ENCODE measurements around the gene SENP3. TPM values are rescaled to one million over a fixed set of nuclear protein-coding genes. Genes with fewer than 3 reads are reported as not detected.

The SENP3 gene
- total and polyA plus RNA-seq, 2 of the 13 experiments (the other 11 are each of a cell fraction or from before 2014, with no cell fraction given), result 55.8 to 75.4 TPM

Small RNAs within 50 kb of the gene (small RNA-seq; reads per million reads assigned to genes)
- gene CD68 (ENCODE audit: insufficient read depth in 2 of 3, insufficient read length in 3 of 3, low read depth in 2 of 3, low replicate concordance in 1 of 3) (0 reads per million in 3 experiments), gene RF00019 (ENCODE audit: insufficient read depth in 2 of 3, insufficient read length in 3 of 3, low read depth in 2 of 3, low replicate concordance in 1 of 3) (0 reads per million in 3 experiments), gene SNORA48 (ENCODE audit: insufficient read depth in 2 of 3, insufficient read length in 3 of 3, low read depth in 2 of 3, low replicate concordance in 1 of 3) (0 reads per million in 3 experiments), gene SNORD10 (ENCODE audit: insufficient read depth in 2 of 3, insufficient read length in 3 of 3, low read depth in 2 of 3, low replicate concordance in 1 of 3) (0 reads per million in 3 experiments)

Other genes starting within 250 kb of the SENP3 start
Only the 30 nearest of the 31 such genes appear.
- gene NEURL4, start 232.6 kb upstream of the SENP3 start, total RNA-seq (2016; rRNA removed; fragmentation: Illumina TruSeq; extraction: Trizol), result 6.7 and 15.7 TPM in 2 replicates
- gene NEURL4, start 232.6 kb upstream of the SENP3 start, polyA plus RNA-seq (2011; rRNA removed), result 14.8 and 15.3 TPM in 2 replicates
- gene ACAP1, start 225.4 kb upstream of the SENP3 start, total RNA-seq (2016; rRNA removed; fragmentation: Illumina TruSeq; extraction: Trizol), result 1.3 TPM in 1 of 2 replicates, not detected in the other
- 2.5 and 3.1 TPM in 2 replicates for gene ACAP1, start 225.4 kb upstream of the SENP3 start, polyA plus RNA-seq (2011; rRNA removed)
- gene KCTD11, start 209.8 kb upstream of the SENP3 start, total RNA-seq (2016; rRNA removed; fragmentation: Illumina TruSeq; extraction: Trizol), result 1.3 and 1.6 TPM in 2 replicates
- 2.6 and 3.1 TPM in 2 replicates for gene KCTD11, start 209.8 kb upstream of the SENP3 start, polyA plus RNA-seq (2011; rRNA removed)
- not detected in 2 replicates for gene TMEM95, start 206.8 kb upstream of the SENP3 start, total RNA-seq (2016; rRNA removed; fragmentation: Illumina TruSeq; extraction: Trizol)
- gene TMEM95, start 206.8 kb upstream of the SENP3 start, polyA plus RNA-seq (2011; rRNA removed), result not detected in 2 replicates
- gene TNK1, start 180.8 kb upstream of the SENP3 start, total RNA-seq (2016; rRNA removed; fragmentation: Illumina TruSeq; extraction: Trizol), result 1.7 and 2.0 TPM in 2 replicates
- 3.5 and 3.7 TPM in 2 replicates for gene TNK1, start 180.8 kb upstream of the SENP3 start, polyA plus RNA-seq (2011; rRNA removed)
- gene PLSCR3, start 167.4 kb upstream of the SENP3 start, total RNA-seq (2016; rRNA removed; fragmentation: Illumina TruSeq; extraction: Trizol), result 5.6 and 6.0 TPM in 2 replicates
- gene PLSCR3, start 167.4 kb upstream of the SENP3 start, polyA plus RNA-seq (2011; rRNA removed), result 6.1 and 6.2 TPM in 2 replicates
- 231 and 246 TPM in 2 replicates for gene TMEM256, start 157.8 kb upstream of the SENP3 start, total RNA-seq (2016; rRNA removed; fragmentation: Illumina TruSeq; extraction: Trizol)
- 240 and 252 TPM in 2 replicates for gene TMEM256, start 157.8 kb upstream of the SENP3 start, polyA plus RNA-seq (2011; rRNA removed)
- gene NLGN2, start 154.1 kb upstream of the SENP3 start, total RNA-seq (2016; rRNA removed; fragmentation: Illumina TruSeq; extraction: Trizol), result 1.4 and 1.9 TPM in 2 replicates
- gene NLGN2, start 154.1 kb upstream of the SENP3 start, polyA plus RNA-seq (2011; rRNA removed), result 11.0 and 15.1 TPM in 2 replicates
- not detected in 2 replicates for gene SPEM1, start 141.6 kb upstream of the SENP3 start, total RNA-seq (2016; rRNA removed; fragmentation: Illumina TruSeq; extraction: Trizol)
- not detected in 2 replicates for gene SPEM1, start 141.6 kb upstream of the SENP3 start, polyA plus RNA-seq (2011; rRNA removed)
- not detected in 2 replicates for gene SPEM2, start 136.3 kb upstream of the SENP3 start, total RNA-seq (2016; rRNA removed; fragmentation: Illumina TruSeq; extraction: Trizol)
- not detected in 2 replicates for gene SPEM2, start 136.3 kb upstream of the SENP3 start, polyA plus RNA-seq (2011; rRNA removed)
- gene SPEM3, start 133.1 kb upstream of the SENP3 start, total RNA-seq (2016; rRNA removed; fragmentation: Illumina TruSeq; extraction: Trizol), result not detected in 2 replicates
- not detected in 2 replicates for gene SPEM3, start 133.1 kb upstream of the SENP3 start, polyA plus RNA-seq (2011; rRNA removed)
- gene TMEM102, start 126.5 kb upstream of the SENP3 start, total RNA-seq (2016; rRNA removed; fragmentation: Illumina TruSeq; extraction: Trizol), result 2.0 and 3.1 TPM in 2 replicates
- 1.6 and 2.8 TPM in 2 replicates for gene TMEM102, start 126.5 kb upstream of the SENP3 start, polyA plus RNA-seq (2011; rRNA removed)
- 0.20 and 0.55 TPM in 2 replicates for gene FGF11, start 122.4 kb upstream of the SENP3 start, total RNA-seq (2016; rRNA removed; fragmentation: Illumina TruSeq; extraction: Trizol)
- 7.0 and 7.6 TPM in 2 replicates for gene FGF11, start 122.4 kb upstream of the SENP3 start, polyA plus RNA-seq (2011; rRNA removed)
- gene CHRNB1, start 116.9 kb upstream of the SENP3 start, total RNA-seq (2016; rRNA removed; fragmentation: Illumina TruSeq; extraction: Trizol), result 3.6 and 5.4 TPM in 2 replicates
- gene CHRNB1, start 116.9 kb upstream of the SENP3 start, polyA plus RNA-seq (2011; rRNA removed), result 33.7 and 39.6 TPM in 2 replicates
- gene ZBTB4, start 82.3 kb upstream of the SENP3 start, total RNA-seq (2016; rRNA removed; fragmentation: Illumina TruSeq; extraction: Trizol), result 3.3 and 4.3 TPM in 2 replicates
- 7.4 and 7.9 TPM in 2 replicates for gene ZBTB4, start 82.3 kb upstream of the SENP3 start, polyA plus RNA-seq (2011; rRNA removed)
- gene SLC35G6, start 80.5 kb upstream of the SENP3 start, total RNA-seq (2016; rRNA removed; fragmentation: Illumina TruSeq; extraction: Trizol), result 0.07 TPM in 1 of 2 replicates, not detected in the other
- 0.04 TPM in 1 of 2 replicates, not detected in the other for gene SLC35G6, start 80.5 kb upstream of the SENP3 start, polyA plus RNA-seq (2011; rRNA removed)
- gene POLR2A, start 77.6 kb upstream of the SENP3 start, total RNA-seq (2016; rRNA removed; fragmentation: Illumina TruSeq; extraction: Trizol), result 17.8 and 63.2 TPM in 2 replicates
- 17.2 and 18.3 TPM in 2 replicates for gene POLR2A, start 77.6 kb upstream of the SENP3 start, polyA plus RNA-seq (2011; rRNA removed)
- 0.73 and 0.93 TPM in 2 replicates for gene TNFSF12, start 12.9 kb upstream of the SENP3 start, total RNA-seq (2016; rRNA removed; fragmentation: Illumina TruSeq; extraction: Trizol)
- 6.3 and 7.2 TPM in 2 replicates for gene TNFSF12, start 12.9 kb upstream of the SENP3 start, polyA plus RNA-seq (2011; rRNA removed)
- gene TNFSF13, start 3.2 kb upstream of the SENP3 start, total RNA-seq (2016; rRNA removed; fragmentation: Illumina TruSeq; extraction: Trizol), result 1.7 and 2.5 TPM in 2 replicates
- gene TNFSF13, start 3.2 kb upstream of the SENP3 start, polyA plus RNA-seq (2011; rRNA removed), result 3.3 TPM in 2 replicates
- gene CD68, start 17.7 kb downstream of the SENP3 start, total RNA-seq (2016; rRNA removed; fragmentation: Illumina TruSeq; extraction: Trizol), result 4.1 and 10.3 TPM in 2 replicates
- 104 and 124 TPM in 2 replicates for gene CD68, start 17.7 kb downstream of the SENP3 start, polyA plus RNA-seq (2011; rRNA removed)
- gene MPDU1, start 21.9 kb downstream of the SENP3 start, total RNA-seq (2016; rRNA removed; fragmentation: Illumina TruSeq; extraction: Trizol), result 59.5 and 112 TPM in 2 replicates
- 127 and 167 TPM in 2 replicates for gene MPDU1, start 21.9 kb downstream of the SENP3 start, polyA plus RNA-seq (2011; rRNA removed)
- 0.18 TPM in 1 of 2 replicates, not detected in the other for gene SOX15, start 28.2 kb downstream of the SENP3 start, total RNA-seq (2016; rRNA removed; fragmentation: Illumina TruSeq; extraction: Trizol)
- gene SOX15, start 28.2 kb downstream of the SENP3 start, polyA plus RNA-seq (2011; rRNA removed), result 0.07 and 0.17 TPM in 2 replicates
- gene FXR2, start 53.0 kb downstream of the SENP3 start, total RNA-seq (2016; rRNA removed; fragmentation: Illumina TruSeq; extraction: Trizol), result 13.4 and 24.4 TPM in 2 replicates
- 20.9 and 26.8 TPM in 2 replicates for gene FXR2, start 53.0 kb downstream of the SENP3 start, polyA plus RNA-seq (2011; rRNA removed)
- gene SAT2, start 65.9 kb downstream of the SENP3 start, total RNA-seq (2016; rRNA removed; fragmentation: Illumina TruSeq; extraction: Trizol), result 83.1 and 93.7 TPM in 2 replicates
- 35.7 and 37.6 TPM in 2 replicates for gene SAT2, start 65.9 kb downstream of the SENP3 start, polyA plus RNA-seq (2011; rRNA removed)
- 1.6 and 4.0 TPM in 2 replicates for gene SHBG, start 68.2 kb downstream of the SENP3 start, total RNA-seq (2016; rRNA removed; fragmentation: Illumina TruSeq; extraction: Trizol)
- 6.1 and 10.2 TPM in 2 replicates for gene SHBG, start 68.2 kb downstream of the SENP3 start, polyA plus RNA-seq (2011; rRNA removed)
- gene ATP1B2, start 89.0 kb downstream of the SENP3 start, total RNA-seq (2016; rRNA removed; fragmentation: Illumina TruSeq; extraction: Trizol), result not detected in 2 replicates
- gene ATP1B2, start 89.0 kb downstream of the SENP3 start, polyA plus RNA-seq (2011; rRNA removed), result 0.04 TPM in 1 of 2 replicates, not detected in the other
- gene TP53, start 125.6 kb downstream of the SENP3 start, total RNA-seq (2016; rRNA removed; fragmentation: Illumina TruSeq; extraction: Trizol), result 29.9 and 35.0 TPM in 2 replicates
- 17.1 and 19.8 TPM in 2 replicates for gene TP53, start 125.6 kb downstream of the SENP3 start, polyA plus RNA-seq (2011; rRNA removed)
- 18.1 and 19.5 TPM in 2 replicates for gene WRAP53, start 126.6 kb downstream of the SENP3 start, total RNA-seq (2016; rRNA removed; fragmentation: Illumina TruSeq; extraction: Trizol)
- gene WRAP53, start 126.6 kb downstream of the SENP3 start, polyA plus RNA-seq (2011; rRNA removed), result 7.0 and 7.2 TPM in 2 replicates
- 0.07 TPM in 1 of 2 replicates, not detected in the other for gene EFNB3, start 143.3 kb downstream of the SENP3 start, total RNA-seq (2016; rRNA removed; fragmentation: Illumina TruSeq; extraction: Trizol)
- 0.18 and 0.25 TPM in 2 replicates for gene EFNB3, start 143.3 kb downstream of the SENP3 start, polyA plus RNA-seq (2011; rRNA removed)
- gene DNAH2, start 155.8 kb downstream of the SENP3 start, total RNA-seq (2016; rRNA removed; fragmentation: Illumina TruSeq; extraction: Trizol), result not detected in 2 replicates
- not detected in 2 replicates for gene DNAH2, start 155.8 kb downstream of the SENP3 start, polyA plus RNA-seq (2011; rRNA removed)